A549 (cell line): ENCODE data around the gene CAMTA1. TPM values are rescaled to one million over a fixed set of nuclear protein-coding genes. Genes with fewer than 3 reads are reported as not detected.

Source experiments
- ATAC-seq, 2 experiments: fragments of 200-7000 bp in 1 of 2; fragments of >200 bp in 1 of 2; cut with Nextera tagmentation in 1 of 2; cut with Tn5 transposase in 1 of 2; 3 replicates each; pipeline versions ENCODE4 v1.8.0 to v1.9.1; 2018 to 2020; ENCODE audit warnings: mild to moderate bottlenecking in 1 of 2, moderate library complexity in 1 of 2
- CTCF ChIA-PET: fragments of 300-600 bp; sonication (Branson Sonifier 250); formaldehyde crosslinking; extraction: SDS; loops from one replicate; lab custom pipeline; 2021; ENCODE audit warnings: antibody characterized with exemption, inconsistent platforms; lab: Yijun Ruan, JAX
- POLR2A ChIA-PET: fragments of 350-600 bp; formaldehyde crosslinking; extraction: SDS; loops from one replicate; lab custom pipeline; 2021; ENCODE audit warnings: antibody characterized with exemption, inconsistent platforms; lab: Yijun Ruan, JAX
- DNase-seq, 2 experiments: peaks; one replicate each; pipeline versions ENCODE4 v3.0.0 to v3.0.0-alpha.2; 2011 to 2016; ENCODE audit warnings: low read depth in 1 of 2, low spot score in 1 of 2
- FAIRE-seq: peaks from 2 replicates; lab custom pipeline; 2011; peaks lifted over from hg19 to GRCh38; lab: Jason Lieb, UNC
- H3K27ac ChIP-seq, 2 experiments: fragments of >200 bp; sonication (Bioruptor Twin); formaldehyde crosslinking; 3 replicates each; pipeline ENCODE4 v1.5.1; 2016 to 2017
- H3K4me1 ChIP-seq: fragments of >200 bp; sonication (Bioruptor Twin); formaldehyde crosslinking; 3 replicates; pipeline ENCODE4 v1.6.1; 2016
- H3K4me2 ChIP-seq: fragments of >200 bp; sonication (Bioruptor Twin); formaldehyde crosslinking; 3 replicates; pipeline ENCODE4 v1.6.1; 2016
- H3K4me3 ChIP-seq: fragments of >200 bp; sonication (Bioruptor Twin); formaldehyde crosslinking; 3 replicates; pipeline ENCODE4 v1.5.1; 2016
- H3K9me3 ChIP-seq: fragments of >200 bp; sonication (Bioruptor Twin); formaldehyde crosslinking; 3 replicates; pipeline ENCODE4 v1.6.1; 2016
- BHLHE40 ChIP-seq: IDR thresholded peaks from 2 replicates; pipeline ENCODE4 v1.6.1; 2012; ENCODE audit warnings: low read depth, low read length, inconsistent platforms
- CBX2 ChIP-seq: fragments of 200-600 bp; sonication (generic); IDR thresholded peaks from 2 replicates; pipeline ENCODE4 v1.6.1; 2016; ENCODE audit warnings: low read depth, mild to moderate bottlenecking, borderline replicate concordance
- CEBPB ChIP-seq, 2 experiments: fragments of >200 bp in 1 of 2; sonication (Bioruptor Twin) in 1 of 2; formaldehyde crosslinking in 1 of 2; IDR thresholded peaks; 2 replicates each; pipeline ENCODE4 v1.6.1; 2012 to 2016
- FOSL2 ChIP-seq, 2 experiments: fragments of 450-650 bp in 1 of 2; fragments of >200 bp in 1 of 2; sonication (Bioruptor Twin) in 1 of 2; formaldehyde crosslinking; IDR thresholded peaks; 2 replicates each; pipeline versions ENCODE4 v1.5.0 to v1.6.1; 2016 to 2020; ENCODE audit warnings: mild to moderate bottlenecking in 1 of 2, moderate library complexity in 1 of 2
- GATA3 ChIP-seq: IDR thresholded peaks from 2 replicates; pipeline ENCODE4 v1.6.1; 2012; ENCODE audit warnings: borderline replicate concordance
- HMGXB4 ChIP-seq: fragments of 250-450 bp; sonication (Bioruptor Pico); IDR thresholded peaks from 2 replicates; pipeline ENCODE4 v1.5.0; 2021; ENCODE audit warnings: mild to moderate bottlenecking, moderate library complexity, borderline replicate concordance
- KDM5A ChIP-seq: fragments of 200-600 bp; sonication (generic); IDR thresholded peaks from 2 replicates; pipeline ENCODE4 v1.6.1; 2016; ENCODE audit warnings: antibody characterized with exemption, mild to moderate bottlenecking
- RAD21 ChIP-seq, 2 experiments: fragments of >200 bp in 1 of 2; sonication (Bioruptor Twin) in 1 of 2; formaldehyde crosslinking in 1 of 2; IDR thresholded peaks in 1 of 2; conservative IDR thresholded peaks in 1 of 2; 2 replicates in 1 of 2; 3 replicates in 1 of 2; pipeline ENCODE4 v1.6.1; 2012 to 2018; ENCODE audit warnings: inconsistent platforms in 1 of 2
- RFX5 ChIP-seq: fragments of 450-650 bp; IDR thresholded peaks from 2 replicates; pipeline ENCODE4 v1.7.1; 2014; ENCODE audit warnings: antibody characterized with exemption, mild to moderate bottlenecking, moderate library complexity
- RNF2 ChIP-seq: fragments of 200-600 bp; sonication (generic); IDR thresholded peaks from 2 replicates; pipeline ENCODE4 v1.6.1; 2016; ENCODE audit warnings: low read depth, mild to moderate bottlenecking, antibody characterized with exemption, moderate library complexity, borderline replicate concordance
- TFCP2L1 ChIP-seq: fragments of 250-450 bp; sonication (Bioruptor Pico); IDR thresholded peaks from 2 replicates; pipeline ENCODE4 v1.5.0; 2021; ENCODE audit warnings: mild to moderate bottlenecking
- TP53 ChIP-seq: fragments of 250-450 bp; sonication (Bioruptor Pico); IDR thresholded peaks from 2 replicates; pipeline ENCODE4 v1.5.0; 2021; ENCODE audit warnings: mild to moderate bottlenecking, moderate library complexity
- ZNF302 ChIP-seq: fragments of 250-450 bp; sonication (Bioruptor Pico); IDR thresholded peaks from 2 replicates; pipeline ENCODE4 v1.9.0; 2021; ENCODE audit warnings: inconsistent platforms, mild to moderate bottlenecking, moderate library complexity
- WGBS: methylation state at CpG from one replicate; pipeline ENCODE4 v1.1.6; 2017; ENCODE audit errors: missing lambda C conversion rate; 5-methylcytosine and 5-hydroxymethylcytosine counted together
- polyA plus RNA-seq, 4 experiments: library from polyadenylated mRNA; depleted of rRNA in 3 of 4; stranded (reverse); fragments of >200 nt; fragmentation: RNase III in 1 of 4; extraction: RNeasy Plus Mini Kit Qiagen cat#74134 plus additional on column Dnase treatment in 1 of 4; gene quantifications; 2 replicates in 3 of 4; 3 replicates in 1 of 4; pipeline ENCODE4 v1.2.3, GENCODE V29; 2011 to 2017
- TF ChIP-seq, protein P1 (sequence below): fragments of 150-350 bp; IDR thresholded peaks from 2 replicates; pipeline ENCODE4 v1.6.1; 2014; ENCODE audit warnings: low read depth, mild to moderate bottlenecking, low read length
- TF ChIP-seq, protein P2 (sequence below): fragments of 200-600 bp; sonication (generic); IDR thresholded peaks from 2 replicates; pipeline ENCODE4 v1.6.1; 2016; ENCODE audit warnings: antibody characterized with exemption, mild to moderate bottlenecking, moderate library complexity

Gene CAMTA1
- polyA plus RNA-seq, 2 of the 4 experiments (the other 2 are of a cell fraction) = 58.8 to 75.0 TPM

DNA sequence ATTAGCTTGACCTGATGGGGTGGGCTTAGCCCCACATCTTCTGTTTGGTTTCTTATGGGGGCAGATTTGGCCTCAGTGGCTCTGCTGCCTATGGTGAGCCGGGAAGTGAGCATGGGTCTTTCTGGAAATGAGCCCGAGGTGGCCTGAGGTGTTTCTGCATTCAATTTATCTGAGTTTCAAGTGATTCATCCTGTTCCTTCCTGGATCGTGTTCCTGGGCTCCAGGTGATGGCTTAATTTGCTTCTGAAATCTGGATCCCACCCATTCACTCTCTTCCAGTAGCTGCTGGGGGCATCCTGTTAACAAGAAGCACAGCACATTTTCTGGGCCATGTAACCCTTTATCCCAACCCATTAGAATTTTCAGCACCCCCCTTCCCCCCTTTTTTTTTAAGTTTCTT lies 324.6 kb downstream of the CAMTA1 start:
- no peak overlapping the region for H3K4me3 ChIP-seq
- 30% methylated on average over 3 of the region's 3 CpGs for WGBS
- no peak for FAIRE-seq
- H3K9me3 ChIP-seq = no peaks in the 10 kb centered on the region
- no peak for TF ChIP-seq CEBPB (IDR thresholded peaks at IDR 0.05)
- TF ChIP-seq RNF2 = no peak
- ChIA-PET POLR2A (no interaction called here), CTCF (interaction anchor here (0.8 to 2.1 kb wide), 3 partner anchors 8 to 11 kb away, joined by 3 to 5 read pairs (median 3); no protein-coding TSS in a partner anchor)
- peak overlapping the region in 1 of 2 experiments; percentile 25; a peak in 2 of 6 replicates for H3K27ac ChIP-seq
- H3K4me1 ChIP-seq = peaks cover 7% of the 10 kb centered on the region; the same call in 1 of the 3 replicates
- H3K4me2 ChIP-seq = peak overlapping the region; percentile 12; the same call in 1 of the 3 replicates
- ATAC-seq = no peak
- DNase-seq = no peak

DNA sequence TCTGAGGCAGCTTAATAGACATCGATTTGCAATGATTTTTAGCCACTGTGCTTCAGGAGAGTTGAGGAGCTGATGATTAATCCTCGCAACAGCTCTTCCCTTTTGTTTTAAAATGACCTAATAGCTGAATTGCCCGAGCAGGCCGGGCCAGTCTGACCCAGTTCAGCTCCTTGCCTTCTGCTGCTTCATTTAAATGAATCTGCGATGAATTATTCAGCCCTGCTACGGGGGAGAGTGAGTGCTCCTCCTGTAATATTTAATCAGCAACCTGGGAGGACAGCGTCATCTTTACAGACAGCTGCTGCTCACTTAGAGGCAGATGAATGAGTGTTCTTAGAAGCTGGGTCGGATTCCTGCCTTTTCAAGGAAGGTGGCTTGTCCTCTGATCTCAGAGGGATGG lies 325.1 kb downstream of the CAMTA1 start:
- ChIA-PET POLR2A (no interaction called here), CTCF (interaction anchor here (1.3 to 2.1 kb wide), 2 partner anchors 9 to 11 kb away, joined by 3 to 5 read pairs; no protein-coding TSS in a partner anchor)
- ATAC-seq (peak in 1 of 2 experiments; percentile 24; a peak in 1 of 6 replicates), DNase-seq (no peak), FAIRE-seq (no peak)
- TF ChIP-seq RAD21 (conservative IDR thresholded peaks at IDR 0.05 in 1 of 2, IDR thresholded peaks at IDR 0.05 in 1 of 2) (no peak), KDM5A (no peak), HMGXB4 (CRISPR knock-in tag) (no peak), TFCP2L1 (CRISPR knock-in tag) (no peak)
- TF ChIP-seq, protein P1, sequence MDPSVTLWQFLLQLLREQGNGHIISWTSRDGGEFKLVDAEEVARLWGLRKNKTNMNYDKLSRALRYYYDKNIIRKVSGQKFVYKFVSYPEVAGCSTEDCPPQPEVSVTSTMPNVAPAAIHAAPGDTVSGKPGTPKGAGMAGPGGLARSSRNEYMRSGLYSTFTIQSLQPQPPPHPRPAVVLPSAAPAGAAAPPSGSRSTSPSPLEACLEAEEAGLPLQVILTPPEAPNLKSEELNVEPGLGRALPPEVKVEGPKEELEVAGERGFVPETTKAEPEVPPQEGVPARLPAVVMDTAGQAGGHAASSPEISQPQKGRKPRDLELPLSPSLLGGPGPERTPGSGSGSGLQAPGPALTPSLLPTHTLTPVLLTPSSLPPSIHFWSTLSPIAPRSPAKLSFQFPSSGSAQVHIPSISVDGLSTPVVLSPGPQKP = no peak
- Histone ChIP-seq H3K27ac (peak overlapping the region in 1 of 2 experiments; percentile 25; a peak in 3 of 6 replicates), H3K4me1 (peaks cover 7% of the 10 kb centered on the region; the same call in 1 of the 3 replicates), H3K9me3 (no peaks in the 10 kb centered on the region), H3K4me3 (no peak overlapping the region), H3K4me2 (peak overlapping the region; percentile 12; the same call in 1 of the 3 replicates)
- WGBS = 59% methylated on average over 8 of the region's 8 CpGs

GRCh38 chr1:7111853-7112252 lies 326.6 kb downstream of the CAMTA1 start:
- H3K4me3 ChIP-seq = no peak overlapping the region
- POLR2A ChIA-PET = no interaction called here
- CTCF ChIA-PET = interaction anchor here (1.2 kb wide), 1 partner anchor 9 kb away, joined by 3 read pairs; no protein-coding TSS in a partner anchor
- DNase-seq = no peak
- peaks cover 7% of the 10 kb centered on the region; the same call in 1 of the 3 replicates for H3K4me1 ChIP-seq
- no peak overlapping the region for H3K27ac ChIP-seq
- H3K9me3 ChIP-seq = no peaks in the 10 kb centered on the region
- no peak overlapping the region for H3K4me2 ChIP-seq
- TF ChIP-seq, protein P2, sequence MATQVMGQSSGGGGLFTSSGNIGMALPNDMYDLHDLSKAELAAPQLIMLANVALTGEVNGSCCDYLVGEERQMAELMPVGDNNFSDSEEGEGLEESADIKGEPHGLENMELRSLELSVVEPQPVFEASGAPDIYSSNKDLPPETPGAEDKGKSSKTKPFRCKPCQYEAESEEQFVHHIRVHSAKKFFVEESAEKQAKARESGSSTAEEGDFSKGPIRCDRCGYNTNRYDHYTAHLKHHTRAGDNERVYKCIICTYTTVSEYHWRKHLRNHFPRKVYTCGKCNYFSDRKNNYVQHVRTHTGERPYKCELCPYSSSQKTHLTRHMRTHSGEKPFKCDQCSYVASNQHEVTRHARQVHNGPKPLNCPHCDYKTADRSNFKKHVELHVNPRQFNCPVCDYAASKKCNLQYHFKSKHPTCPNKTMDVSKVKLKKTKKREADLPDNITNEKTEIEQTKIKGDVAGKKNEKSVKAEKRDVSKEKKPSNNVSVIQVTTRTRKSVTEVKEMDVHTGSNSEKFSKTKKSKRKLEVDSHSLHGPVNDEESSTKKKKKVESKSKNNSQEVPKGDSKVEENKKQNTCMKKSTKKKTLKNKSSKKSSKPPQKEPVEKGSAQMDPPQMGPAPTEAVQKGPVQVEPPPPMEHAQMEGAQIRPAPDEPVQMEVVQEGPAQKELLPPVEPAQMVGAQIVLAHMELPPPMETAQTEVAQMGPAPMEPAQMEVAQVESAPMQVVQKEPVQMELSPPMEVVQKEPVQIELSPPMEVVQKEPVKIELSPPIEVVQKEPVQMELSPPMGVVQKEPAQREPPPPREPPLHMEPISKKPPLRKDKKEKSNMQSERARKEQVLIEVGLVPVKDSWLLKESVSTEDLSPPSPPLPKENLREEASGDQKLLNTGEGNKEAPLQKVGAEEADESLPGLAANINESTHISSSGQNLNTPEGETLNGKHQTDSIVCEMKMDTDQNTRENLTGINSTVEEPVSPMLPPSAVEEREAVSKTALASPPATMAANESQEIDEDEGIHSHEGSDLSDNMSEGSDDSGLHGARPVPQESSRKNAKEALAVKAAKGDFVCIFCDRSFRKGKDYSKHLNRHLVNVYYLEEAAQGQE = no peak
- TF ChIP-seq ZNF302 (no peak), CBX2 (no peak), FOSL2 (IDR thresholded peaks at IDR 0.05) (no peak), FOSL2 (CRISPR knock-in tag; IDR thresholded peaks at IDR 0.05) (no peak), TP53 (no peak), RFX5 (no peak), BHLHE40 (no peak), GATA3 (no peak), KDM5A (no peak)
- TF ChIP-seq, all 56 proteins: peak for 0
- ATAC-seq (no peak), FAIRE-seq (no peak)
- 80% methylated on average over 10 of the region's 10 CpGs for WGBS
